NCI-H146 (cell line): ENCODE data around the gene SLC24A3.
"Not testable (repeated sequence)": the region's sequence is repeated elsewhere in the genome, so short reads cannot be mapped to it uniquely, and the experiment has no call there.

Experiments
- DNase-seq: peaks from one replicate; lab custom pipeline; 2025; lab: John Stamatoyannopoulos, UW

The SLC24A3 gene

GRCh38 chr20:19631410-19631809 lies 419.0 kb downstream of the SLC24A3 start:
- no peak for DNase-seq

- DNase-seq, result no peak
These were observed 421.5 kb downstream of the SLC24A3 start for GRCh38 chr20:19633985-19634384.

- not testable (repeated sequence) for DNase-seq
These were observed 427.1 kb downstream of the SLC24A3 start for GRCh38 chr20:19639471-19640045.

GRCh38 chr20:19642860-19643259 lies 430.4 kb downstream of the SLC24A3 start:
- DNase-seq, result no peak

- DNase-seq, result no peak
These were observed 431.6 kb downstream of the SLC24A3 start for GRCh38 chr20:19644085-19644484.

GRCh38 chr20:19646963-19647362 lies 434.5 kb downstream of the SLC24A3 start:
- DNase-seq, result no peak

- DNase-seq, result no peak
These were observed 435.6 kb downstream of the SLC24A3 start for GRCh38 chr20:19648024-19648423.

GRCh38 chr20:19649041-19649440 lies 436.6 kb downstream of the SLC24A3 start:
- DNase-seq, result no peak

- no peak for DNase-seq
These were observed 440.2 kb downstream of the SLC24A3 start for GRCh38 chr20:19652591-19653026.

GRCh38 chr20:19653327-19653726 lies 440.9 kb downstream of the SLC24A3 start:
- DNase-seq, result no peak

- no peak for DNase-seq
These were observed 442.5 kb downstream of the SLC24A3 start for GRCh38 chr20:19654921-19655320.

GRCh38 chr20:19658137-19658536 lies 445.7 kb downstream of the SLC24A3 start:
- DNase-seq, result no peak

GRCh38 chr20:19659448-19659847 lies 447.0 kb downstream of the SLC24A3 start:
- DNase-seq, result no peak

GRCh38 chr20:19660808-19661378 lies 448.5 kb downstream of the SLC24A3 start:
- DNase-seq, result no peak

- DNase-seq, result peak; percentile 71
These were observed 449.5 kb downstream of the SLC24A3 start for GRCh38 chr20:19661717-19662636.

GRCh38 chr20:19662637-19662995 lies 450.2 kb downstream of the SLC24A3 start:
- DNase-seq, result no peak

GRCh38 chr20:19668418-19668817 lies 456.0 kb downstream of the SLC24A3 start:
- DNase-seq, result no peak

GRCh38 chr20:19670829-19671228 lies 458.4 kb downstream of the SLC24A3 start:
- no peak for DNase-seq

- no peak for DNase-seq
These were observed 458.9 kb downstream of the SLC24A3 start for GRCh38 chr20:19671374-19671773.

- DNase-seq, result no peak
These were observed 460.1 kb downstream of the SLC24A3 start for GRCh38 chr20:19672498-19672897.

GRCh38 chr20:19673575-19673974 lies 461.1 kb downstream of the SLC24A3 start:
- peak; percentile 8 for DNase-seq

- DNase-seq, result no peak
These were observed 463.8 kb downstream of the SLC24A3 start for GRCh38 chr20:19676202-19676601.

- no peak for DNase-seq
These were observed 464.9 kb downstream of the SLC24A3 start for GRCh38 chr20:19677336-19677735.
